ENCODE data around the gene NCAPD3. TPM values are rescaled to one million over a fixed set of nuclear protein-coding genes. Genes with fewer than 3 reads are reported as not detected.

NCAPD3 gene
- total RNA-seq, 2 donors from 2014 or later, result 55.6 to 121 TPM

GRCh38 chr11:134229126-134229790 is 5.5 kb upstream of the NCAPD3 start:
- H3K4me1 Mint-ChIP-seq (ENCODE audit: low read depth in 2 of 2), result peaks cover 61 to 68% of the 10 kb centered on the region in 2 donors

GRCh38 chr11:134228625-134229024 is 4.9 kb upstream of the NCAPD3 start:
- peak; percentile 65 for DNase-seq (ENCODE audit: low spot score)
- Mint-ChIP-seq H3K4me1 (ENCODE audit: low read depth in 2 of 2) (peaks cover 66 to 68% of the 10 kb centered on the region in 2 donors), H3K27ac (no peak overlapping the region), H3K36me3 (no peaks in the 10 kb centered on the region), H3K9me3 (no peaks in the 10 kb centered on the region), H3K27me3 (no peaks in the 10 kb centered on the region), H3K4me3 (peak overlapping the region; percentile 63)
- peak; percentile 16 to 60 for ATAC-seq

More at GRCh38 chr11:134229126-134229790, 5.5 kb upstream of the NCAPD3 start:
- peak overlapping the region; percentile 7 to 40 for H3K27ac Mint-ChIP-seq
- H3K36me3 Mint-ChIP-seq, result no peaks in the 10 kb centered on the region
- H3K9me3 Mint-ChIP-seq, result no peaks in the 10 kb centered on the region
- ATAC-seq (no peak), DNase-seq (ENCODE audit: low spot score) (no peak)
- no peaks in the 10 kb centered on the region for H3K27me3 Mint-ChIP-seq
- peak overlapping the region; percentile 63 for H3K4me3 Mint-ChIP-seq

GRCh38 chr11:134226806-134227325 is 3.1 kb upstream of the NCAPD3 start:
- peaks cover 5% of the 10 kb centered on the region for H3K36me3 Mint-ChIP-seq
- peaks cover 68 to 72% of the 10 kb centered on the region in 2 donors for H3K4me1 Mint-ChIP-seq (ENCODE audit: low read depth in 2 of 2)
- no peaks in the 10 kb centered on the region for H3K9me3 Mint-ChIP-seq
- H3K27ac Mint-ChIP-seq, result no peak overlapping the region
- ATAC-seq, result no peak
- H3K4me3 Mint-ChIP-seq, result peak overlapping the region; percentile 96
- H3K27me3 Mint-ChIP-seq, result no peaks in the 10 kb centered on the region
- no peak for DNase-seq (ENCODE audit: low spot score)

- Mint-ChIP-seq H3K4me1 (ENCODE audit: low read depth in 2 of 2) (peaks cover 58 to 68% of the 10 kb centered on the region in 2 donors), H3K27me3 (no peaks in the 10 kb centered on the region), H3K9me3 (no peaks in the 10 kb centered on the region), H3K27ac (peak overlapping the region; percentile 65 to 78), H3K36me3 (peaks cover 11% of the 10 kb centered on the region), H3K4me3 (peak overlapping the region; percentile 96)
- ATAC-seq (peak in 1 of 2 donors; percentile 41), DNase-seq (ENCODE audit: low spot score) (no peak)
Observed at GRCh38 chr11:134224710-134225664, 1.2 kb upstream of the NCAPD3 start.

GRCh38 chr11:134223121-134223520 is 646 bp downstream of the NCAPD3 start:
- Mint-ChIP-seq H3K9me3 (no peaks in the 10 kb centered on the region), H3K36me3 (peaks cover 23% of the 10 kb centered on the region), H3K27me3 (no peaks in the 10 kb centered on the region), H3K27ac (peak overlapping the region; percentile 96 to 98), H3K4me1 (ENCODE audit: low read depth in 2 of 2) (peaks cover 53 to 59% of the 10 kb centered on the region in 2 donors), H3K4me3 (peak overlapping the region; percentile 97)
- DNase-seq (ENCODE audit: low spot score) (no peak), ATAC-seq (no peak)

GRCh38 chr11:134216816-134217215 is 7.0 kb downstream of the NCAPD3 start:
- Mint-ChIP-seq H3K27ac (no peak overlapping the region), H3K4me1 (ENCODE audit: low read depth in 2 of 2) (peaks cover 13 to 18% of the 10 kb centered on the region in 2 donors), H3K36me3 (peaks cover 29% of the 10 kb centered on the region)

GRCh38 chr11:134215836-134216235 is 7.9 kb downstream of the NCAPD3 start:
- no peak for ATAC-seq
- Mint-ChIP-seq H3K27ac (no peak overlapping the region), H3K27me3 (no peaks in the 10 kb centered on the region), H3K4me3 (no peak overlapping the region), H3K36me3 (peaks cover 35% of the 10 kb centered on the region), H3K9me3 (no peaks in the 10 kb centered on the region), H3K4me1 (ENCODE audit: low read depth in 2 of 2) (peaks cover 13% of the 10 kb centered on the region in 2 donors)
- no peak for DNase-seq (ENCODE audit: low spot score)

More at GRCh38 chr11:134216816-134217215, 7.0 kb downstream of the NCAPD3 start:
- DNase-seq (ENCODE audit: low spot score), result no peak
- Mint-ChIP-seq H3K4me3 (no peak overlapping the region), H3K27me3 (no peaks in the 10 kb centered on the region), H3K9me3 (no peaks in the 10 kb centered on the region)
- no peak for ATAC-seq

GRCh38 chr11:134207538-134208239 is 16.1 kb downstream of the NCAPD3 start:
- no peak overlapping the region for H3K27ac Mint-ChIP-seq
- DNase-seq (ENCODE audit: low spot score) (no peak), ATAC-seq (no peak)
- no peaks in the 10 kb centered on the region for H3K27me3 Mint-ChIP-seq
- H3K4me1 Mint-ChIP-seq (ENCODE audit: low read depth in 2 of 2), result peaks cover 0 to 3% of the 10 kb centered on the region in 2 donors
- H3K9me3 Mint-ChIP-seq, result no peaks in the 10 kb centered on the region
- H3K4me3 Mint-ChIP-seq, result no peak overlapping the region
- peaks cover 41% of the 10 kb centered on the region for H3K36me3 Mint-ChIP-seq

- Mint-ChIP-seq H3K4me3 (no peak overlapping the region), H3K27me3 (no peaks in the 10 kb centered on the region), H3K36me3 (peaks cover 42% of the 10 kb centered on the region), H3K27ac (no peak overlapping the region), H3K9me3 (no peaks in the 10 kb centered on the region), H3K4me1 (ENCODE audit: low read depth in 2 of 2) (peaks cover 0 to 3% of the 10 kb centered on the region in 2 donors)
- DNase-seq (ENCODE audit: low spot score) (no peak), ATAC-seq (no peak)
Observed at GRCh38 chr11:134206185-134206584, 17.6 kb downstream of the NCAPD3 start.

- ATAC-seq, result no peak
- H3K4me3 Mint-ChIP-seq, result no peak overlapping the region
- peaks cover 43% of the 10 kb centered on the region for H3K36me3 Mint-ChIP-seq
- H3K27ac Mint-ChIP-seq, result no peak overlapping the region
- peaks cover 0 to 3% of the 10 kb centered on the region in 2 donors for H3K4me1 Mint-ChIP-seq (ENCODE audit: low read depth in 2 of 2)
- H3K27me3 Mint-ChIP-seq, result no peaks in the 10 kb centered on the region
- no peak for DNase-seq (ENCODE audit: low spot score)
- H3K9me3 Mint-ChIP-seq, result no peaks in the 10 kb centered on the region
Observed at GRCh38 chr11:134205729-134206128, 18.0 kb downstream of the NCAPD3 start.

- H3K27ac Mint-ChIP-seq, result no peak overlapping the region
- H3K4me3 Mint-ChIP-seq, result no peak overlapping the region
- peaks cover 38% of the 10 kb centered on the region for H3K36me3 Mint-ChIP-seq
- H3K27me3 Mint-ChIP-seq, result no peaks in the 10 kb centered on the region
- ATAC-seq (no peak), DNase-seq (ENCODE audit: low spot score) (no peak)
- no peaks in the 10 kb centered on the region for H3K9me3 Mint-ChIP-seq
- H3K4me1 Mint-ChIP-seq (ENCODE audit: low read depth in 2 of 2), result peaks cover 0 to 3% of the 10 kb centered on the region in 2 donors
Observed at GRCh38 chr11:134202661-134203060, 21.1 kb downstream of the NCAPD3 start.

GRCh38 chr11:134200688-134201087 is 23.1 kb downstream of the NCAPD3 start:
- peaks cover 33% of the 10 kb centered on the region for H3K36me3 Mint-ChIP-seq
- H3K4me3 Mint-ChIP-seq, result no peak overlapping the region
- no peaks in the 10 kb centered on the region for H3K9me3 Mint-ChIP-seq
- H3K27me3 Mint-ChIP-seq, result no peaks in the 10 kb centered on the region
- DNase-seq (ENCODE audit: low spot score) (no peak), ATAC-seq (no peak)
- H3K27ac Mint-ChIP-seq, result no peak overlapping the region
- H3K4me1 Mint-ChIP-seq (ENCODE audit: low read depth in 2 of 2), result no peaks in the 10 kb centered on the region

GRCh38 chr11:134199531-134199930 is 24.2 kb downstream of the NCAPD3 start:
- no peaks in the 10 kb centered on the region for H3K27me3 Mint-ChIP-seq
- H3K4me1 Mint-ChIP-seq (ENCODE audit: low read depth in 2 of 2), result no peaks in the 10 kb centered on the region
- H3K4me3 Mint-ChIP-seq, result no peak overlapping the region
- H3K9me3 Mint-ChIP-seq, result no peaks in the 10 kb centered on the region
- peaks cover 26% of the 10 kb centered on the region for H3K36me3 Mint-ChIP-seq
- DNase-seq (ENCODE audit: low spot score) (no peak), ATAC-seq (no peak)
- no peak overlapping the region for H3K27ac Mint-ChIP-seq

Measured in natural killer cell treated with Interleukin-12 subunit alpha and Interleukin-12 subunit beta and Interleukin-15 and Interleukin-18, amount 100 ng/mL, for 72 hours (primary cell).